ENCODE data around the gene ZNF598. TPM values are rescaled to one million over a fixed set of nuclear protein-coding genes. Genes with fewer than 3 reads are reported as not detected.

ZNF598 gene
- total and polyA plus RNA-seq, 2 of the 13 experiments (the other 11 are each of a cell fraction or from before 2014, with no cell fraction given): 13.5 to 14.2 TPM

- TF ChIP-seq ZNF512 (CRISPR knock-in tag; IDR thresholded peaks at IDR 0.05) (no peak), ZNF576 (CRISPR knock-in tag; IDR thresholded peaks at IDR 0.05) (no peak), REST (IDR thresholded peaks at IDR 0.05; ENCODE audit: borderline replicate concordance in 1 of 2, low read depth in 1 of 2, low read length in 2 of 2) (no peak; a peak in 1 of 4 replicates), HOXA9 (CRISPR knock-in tag; IDR thresholded peaks at IDR 0.05; ENCODE audit: borderline replicate concordance) (no peak), SYNCRIP (IDR thresholded peaks at IDR 0.05; ENCODE audit: insufficient read depth, low read depth, low read length) (no peak), KAT8 (CRISPR knock-in tag; IDR thresholded peaks at IDR 0.05) (peak; percentile 65; the same call in 1 of the 2 replicates), ZNF251 (CRISPR knock-in tag; IDR thresholded peaks at IDR 0.05) (no peak), ZNF781 (CRISPR knock-in tag; IDR thresholded peaks at IDR 0.05; ENCODE audit: borderline replicate concordance, not compliant biosample characterization) (peak; percentile 35), KDM5A (IDR thresholded peaks at IDR 0.05; ENCODE audit: borderline replicate concordance, low read length) (no peak), NFE2L1 (CRISPR knock-in tag; IDR thresholded peaks at IDR 0.05; ENCODE audit: borderline replicate concordance) (no peak), ZNF234 (CRISPR knock-in tag; conservative IDR thresholded peaks at IDR 0.05) (no peak; the same call in 1 of the 2 replicates), ZNF605 (CRISPR knock-in tag; IDR thresholded peaks at IDR 0.05) (peak; percentile 57; the same call in 1 of the 2 replicates), DNMT3B (CRISPR knock-in tag; conservative IDR thresholded peaks at IDR 0.05) (no peak), GZF1 (CRISPR knock-in tag; IDR thresholded peaks at IDR 0.05) (no peak), PITX1 (CRISPR knock-in tag; IDR thresholded peaks at IDR 0.05) (peak; percentile 86), ZNF354B (CRISPR knock-in tag; IDR thresholded peaks at IDR 0.05) (no peak), ZNF274 (CRISPR knock-in tag; IDR thresholded peaks at IDR 0.05) (no peak), KAT7 (CRISPR knock-in tag; IDR thresholded peaks at IDR 0.05; ENCODE audit: borderline replicate concordance) (0 out of 2 replicates have a peak, but pooled peaks have one; percentile 50), SNAI1 (CRISPR knock-in tag; IDR thresholded peaks at IDR 0.05; ENCODE audit: borderline replicate concordance) (no peak), TOE1 (CRISPR knock-in tag; IDR thresholded peaks at IDR 0.05) (no peak), ZNF275 (CRISPR knock-in tag; IDR thresholded peaks at IDR 0.05; ENCODE audit: borderline replicate concordance) (no peak), KMT2B (CRISPR knock-in tag; IDR thresholded peaks at IDR 0.05) (no peak; the same call in 1 of the 2 replicates), CHD2 (IDR thresholded peaks at IDR 0.05; ENCODE audit: low read depth, low read length) (no peak), ZNF343 (CRISPR knock-in tag; IDR thresholded peaks at IDR 0.05) (peak; percentile 91)
Observed at GRCh38 chr16:2039274-2040031, 29.8 kb upstream of the ZNF598 start (continued).

All from HepG2 (cell line).